ENCODE results near the gene CD55.
"Not testable (repeated sequence)": the region's sequence is repeated elsewhere in the genome, so short reads cannot be mapped to it uniquely, and the experiment has no call there.

CD55 gene

GRCh38 chr1:207306603-207307002 is 14.9 kb upstream of the CD55 start:
- no peak for DNase-seq

GRCh38 chr1:207308451-207309190 is 12.9 kb upstream of the CD55 start:
- DNase-seq = no peak

GRCh38 chr1:207309745-207310273 is 11.7 kb upstream of the CD55 start:
- DNase-seq = no peak

GRCh38 chr1:207311888-207312603 is 9.4 kb upstream of the CD55 start:
- no peak for DNase-seq

- no peak for DNase-seq
Observed at GRCh38 chr1:207312604-207312920, 8.9 kb upstream of the CD55 start.

GRCh38 chr1:207313131-207313530 is 8.3 kb upstream of the CD55 start:
- DNase-seq = no peak

GRCh38 chr1:207314816-207315215 is 6.7 kb upstream of the CD55 start:
- DNase-seq = no peak

- DNase-seq = no peak
Observed at GRCh38 chr1:207315435-207315834, 6.0 kb upstream of the CD55 start.

GRCh38 chr1:207316141-207316540 is 5.3 kb upstream of the CD55 start:
- no peak for DNase-seq

GRCh38 chr1:207316622-207317391 is 4.7 kb upstream of the CD55 start:
- no peak for DNase-seq

- no peak for DNase-seq
Observed at GRCh38 chr1:207317561-207317960, 3.9 kb upstream of the CD55 start.

- no peak for DNase-seq
Observed at GRCh38 chr1:207318072-207318619, 3.3 kb upstream of the CD55 start.

- DNase-seq = no peak
Observed at GRCh38 chr1:207319199-207319598, 2.3 kb upstream of the CD55 start.

GRCh38 chr1:207320105-207320504 is 1.4 kb upstream of the CD55 start:
- DNase-seq = not testable (repeated sequence)

GRCh38 chr1:207321790-207322645 is 540 bp downstream of the CD55 start:
- no peak for DNase-seq

GRCh38 chr1:207323425-207324225 is 2.1 kb downstream of the CD55 start:
- DNase-seq = no peak

- no peak for DNase-seq
Observed at GRCh38 chr1:207328004-207328403, 6.5 kb downstream of the CD55 start.

- no peak for DNase-seq
Observed at GRCh38 chr1:207328908-207329440, 7.5 kb downstream of the CD55 start.

- no peak for DNase-seq
Observed at GRCh38 chr1:207329469-207329868, 8.0 kb downstream of the CD55 start.

- no peak for DNase-seq
Observed at GRCh38 chr1:207330011-207330710, 8.7 kb downstream of the CD55 start.

Data from midbrain (tissue), 1 donor.